ENCODE data around the gene NUP93. TPM values are rescaled to one million over a fixed set of nuclear protein-coding genes. Genes with fewer than 3 reads are reported as not detected.
A peak's percentile ranks its signal among the peaks of the same experiment; 100 is the strongest.

NUP93 gene
- total and polyA plus RNA-seq, 9 of the 15 experiments (the other 6 are each of a cell fraction or from before 2014, with no cell fraction given): 92.0 to 162 (median 121) TPM

DNA sequence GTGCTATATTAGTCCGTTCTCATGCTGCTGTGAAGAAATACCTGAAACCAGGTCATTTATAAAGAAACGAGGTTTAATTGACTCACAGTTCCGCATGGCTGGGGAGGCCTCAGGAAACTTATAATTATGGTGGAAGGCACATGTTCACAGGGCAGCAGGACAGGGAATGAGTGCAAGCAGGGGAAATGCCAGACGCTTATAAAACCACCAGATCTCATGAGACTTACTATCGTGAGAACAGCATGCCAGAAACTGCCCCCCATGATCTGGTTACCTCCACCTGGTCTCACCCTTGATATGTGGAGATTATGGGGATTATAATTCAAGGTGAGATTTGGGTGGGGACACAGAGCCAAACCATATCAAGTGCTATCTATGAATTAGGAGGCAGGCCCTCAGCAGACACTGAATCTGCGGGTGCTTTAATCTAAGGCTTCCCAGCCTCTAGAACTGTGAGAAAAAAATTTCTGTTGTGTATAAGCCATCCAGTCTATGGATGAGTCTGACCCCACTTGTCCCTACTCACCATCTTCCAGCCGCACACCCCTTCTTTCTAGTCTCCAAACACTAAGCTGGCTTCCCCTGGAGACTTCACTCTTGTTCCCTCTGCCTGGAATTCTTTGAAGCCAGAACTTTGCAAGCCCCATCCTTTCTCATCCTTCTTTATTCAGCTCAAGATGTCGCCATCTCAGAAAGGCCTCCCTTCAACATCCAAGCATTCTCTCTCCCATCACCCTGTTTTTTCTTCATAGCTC is 772 bp upstream of the NUP93 start:
- 21% methylated on average over 8 of the region's 8 CpGs for WGBS (ENCODE audit: insufficient coverage, low coverage, missing lambda C conversion rate)
- Histone ChIP-seq H3K27ac (ENCODE audit: extremely low read depth, low read depth, low read length) (peak overlapping the region; percentile 88), H3K9me1 (ENCODE audit: control insufficient read depth, insufficient read depth, low read length) (no peaks in the 10 kb centered on the region), H3K27me3 (ENCODE audit: control insufficient read depth in 2 of 2, insufficient read depth in 2 of 2, low read length in 2 of 2) (no peaks in the 10 kb centered on the region), H3K4me2 (ENCODE audit: insufficient read depth, low read length) (peak overlapping the region; percentile 92), H3K36me3 (ENCODE audit: control insufficient read depth, insufficient read depth, low read length) (peaks cover 15% of the 10 kb centered on the region), H4K20me1 (replicated peaks; ENCODE audit: control insufficient read depth, insufficient read depth, low read length) (peaks cover 14% of the 10 kb centered on the region), H3K9ac (ENCODE audit: insufficient read depth in 1 of 2, low read depth in 2 of 2, low read length in 2 of 2) (peak overlapping the region; percentile 76 to 91; a peak in 3 of 4 replicates), H3K4me1 (replicated peaks in 1 of 2; ENCODE audit: control insufficient read depth in 2 of 2, insufficient read depth in 2 of 2, low read length in 2 of 2) (peaks cover 24 to 25% of the 10 kb centered on the region in 2 experiments), H3K79me2 (ENCODE audit: control insufficient read depth, insufficient read depth, low read length) (peaks cover 43% of the 10 kb centered on the region), H3K9me3 (replicated peaks; ENCODE audit: control insufficient read depth, insufficient read depth, low read depth, low read length) (no peaks in the 10 kb centered on the region), H2AFZ (ENCODE audit: low read depth, low read length) (peak overlapping the region; percentile 96), H3K4me3 (peak overlapping the region; percentile 90)
- ChIA-PET POLR2A (interaction anchor here (0.6 to 1.2 kb wide), 4 partner anchors 10 to 21 kb away, joined by 3 to 5 read pairs (median 4); no protein-coding TSS in a partner anchor), CTCF (ENCODE audit: low intra/inter-chr PET ratio) (no interaction called here)
- peak in 1 of 4 experiments; percentile 19 for DNase-seq (ENCODE audit: extremely low read depth in 1 of 4, low spot score in 3 of 4)
- TSS peak; percentile 89 for BruUV-seq (replicated peaks)
- no peak for FAIRE-seq
- intact Hi-C loops (cut with micrococcal nuclease): loop anchor here (5.0 kb wide), 1 partner anchor 58 kb away; no protein-coding TSS in a partner anchor
- ATAC-seq: peak; percentile 41
- in situ Hi-C loops (cut with MboI): no loop called here
- TF ChIP-seq RREB1 (CRISPR knock-in tag; IDR thresholded peaks at IDR 0.05) (no peak), ZBTB1 (CRISPR knock-in tag; IDR thresholded peaks at IDR 0.05; ENCODE audit: borderline replicate concordance, low read depth) (no peak), GABPB1 (CRISPR knock-in tag; IDR thresholded peaks at IDR 0.05) (peak; percentile 35; the same call in 1 of the 2 replicates), TEAD1 (CRISPR knock-in tag; IDR thresholded peaks at IDR 0.05) (no peak), STAG1 (CRISPR knock-in tag; IDR thresholded peaks at IDR 0.05; ENCODE audit: borderline replicate concordance) (no peak), PREB (CRISPR knock-in tag; IDR thresholded peaks at IDR 0.05) (0 out of 2 replicates have a peak, but pooled peaks have one; percentile 64), CHD4 (IDR thresholded peaks at IDR 0.05; ENCODE audit: insufficient read depth, insufficient replicate concordance, low read depth, low read length, poor library complexity, severe bottlenecking) (no peak), HDAC1 (IDR thresholded peaks at IDR 0.05) (no peak), ZBED1 (IDR thresholded peaks at IDR 0.05) (0 out of 2 replicates have a peak, but pooled peaks have one; percentile 14), KAT7 (CRISPR knock-in tag; IDR thresholded peaks at IDR 0.05; ENCODE audit: borderline replicate concordance) (peak; percentile 79; the same call in 1 of the 2 replicates), FOXK2 (conservative IDR thresholded peaks at IDR 0.05 in 1 of 2, IDR thresholded peaks at IDR 0.05 in 1 of 2; ENCODE audit: low read depth in 2 of 2) (no peak)

Data from K562 (cell line).